Cerebellar cortex (tissue), 1 donor: ENCODE measurements around the gene ASB8.

Experiments used
- DNase-seq: peaks from one replicate; pipeline ENCODE4 v3.0.0-alpha.2; 2015; ENCODE audit warnings: low spot score

Gene ASB8, protein sequence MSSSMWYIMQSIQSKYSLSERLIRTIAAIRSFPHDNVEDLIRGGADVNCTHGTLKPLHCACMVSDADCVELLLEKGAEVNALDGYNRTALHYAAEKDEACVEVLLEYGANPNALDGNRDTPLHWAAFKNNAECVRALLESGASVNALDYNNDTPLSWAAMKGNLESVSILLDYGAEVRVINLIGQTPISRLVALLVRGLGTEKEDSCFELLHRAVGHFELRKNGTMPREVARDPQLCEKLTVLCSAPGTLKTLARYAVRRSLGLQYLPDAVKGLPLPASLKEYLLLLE

GRCh38 chr12:48157018-48157888, at the start of gene ASB8:
Gene ASB8 (minus strand): TSS chr12:48157515. CDS start chr12:48153496, 4,019 bp downstream.
- peak; percentile 99 for DNase-seq

DNA sequence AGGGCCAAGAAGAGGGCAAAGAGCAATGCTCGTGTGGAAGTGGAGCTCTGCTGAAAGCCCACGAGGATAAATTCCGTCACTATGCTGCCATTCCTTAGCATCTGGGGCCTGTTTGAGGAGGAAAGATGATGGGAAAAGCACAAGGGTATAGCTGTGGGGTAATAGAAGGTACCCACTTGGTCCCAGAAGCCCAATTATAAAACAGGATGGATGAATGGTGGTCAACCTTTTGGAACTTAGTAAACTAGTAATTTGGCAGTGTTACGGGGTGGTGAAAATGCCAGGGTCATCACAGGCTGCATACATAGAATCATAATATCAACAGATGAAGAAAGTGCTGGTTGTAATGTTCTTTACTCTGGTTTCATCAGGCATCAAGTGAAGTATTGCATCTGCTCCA, 45.9 kb upstream of the ASB8 start, which contains the start of gene OR10AD1:
Gene OR10AD1, minus strand, starts transcription at position 101 of the 400 bp plus-strand sequence. Its CDS starts 0 bp downstream, at position 101.
- no peak for DNase-seq

GRCh38 chr12:48202766-48203165, 45.5 kb upstream of the ASB8 start:
- no peak for DNase-seq

- no peak for DNase-seq
Observed at GRCh38 chr12:48201516-48201915, 44.2 kb upstream of the ASB8 start.

DNA sequence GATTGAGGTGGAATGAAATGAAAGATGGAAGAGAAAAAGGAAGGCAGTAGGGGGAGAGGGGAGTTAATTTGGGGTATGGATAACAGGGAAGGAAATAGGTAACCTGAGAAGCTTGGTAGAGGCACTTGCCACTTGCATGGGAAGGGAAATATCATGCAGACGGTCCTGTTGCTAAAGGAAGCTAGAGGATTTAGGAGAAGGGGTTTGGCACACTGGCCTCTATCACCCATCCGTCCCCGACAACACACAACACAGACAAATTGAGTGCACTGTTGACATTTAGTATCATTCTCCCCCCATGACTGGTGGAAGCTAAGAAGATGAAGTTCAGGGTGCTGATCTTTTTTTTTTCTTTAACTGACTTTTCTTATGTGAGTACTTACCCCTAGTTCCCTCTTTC, 43.8 kb upstream of the ASB8 start:
- no peak for DNase-seq

DNA sequence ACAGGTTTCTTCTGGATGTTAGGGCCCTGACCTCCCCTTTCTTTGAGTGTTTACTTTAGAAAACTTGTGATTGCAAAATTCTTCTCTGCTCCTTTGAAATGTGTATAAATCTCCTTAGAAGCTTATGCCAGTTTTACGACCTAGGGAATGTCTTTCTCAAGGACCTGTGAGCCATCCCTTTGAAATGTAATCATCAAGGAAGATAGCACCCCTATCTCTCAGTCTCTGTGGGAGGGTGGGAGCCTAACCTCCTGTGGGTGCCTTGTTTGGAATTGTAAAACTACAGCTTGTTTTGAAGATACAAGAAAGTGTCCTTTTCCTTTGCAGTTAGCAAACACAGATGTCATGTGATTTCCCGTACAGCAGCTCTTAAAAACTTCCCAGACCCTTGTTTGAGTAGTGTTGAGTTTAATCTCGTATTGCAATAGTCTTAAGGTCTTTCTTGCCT, 42.5 kb upstream of the ASB8 start:
- no peak for DNase-seq

DNA sequence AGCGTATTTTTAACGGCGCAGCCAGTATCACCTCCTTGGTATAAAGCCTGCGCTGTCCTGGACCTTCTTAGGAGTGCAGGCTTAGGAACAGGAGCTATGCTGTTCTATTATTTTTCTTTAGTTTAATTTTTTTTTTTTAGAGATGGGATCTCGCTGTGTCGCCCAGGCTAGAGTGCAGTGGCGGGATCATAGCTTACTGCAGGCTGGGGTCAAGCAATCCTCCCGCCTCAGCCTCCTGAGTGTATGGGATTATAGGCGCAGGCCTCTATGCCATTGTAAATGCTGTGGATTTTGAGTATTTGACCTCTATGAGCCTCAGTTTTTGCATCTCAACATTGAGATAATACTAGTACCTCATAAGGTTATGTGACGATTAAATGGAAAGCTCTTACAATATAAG, 41.7 kb upstream of the ASB8 start:
- DNase-seq = no peak

DNA sequence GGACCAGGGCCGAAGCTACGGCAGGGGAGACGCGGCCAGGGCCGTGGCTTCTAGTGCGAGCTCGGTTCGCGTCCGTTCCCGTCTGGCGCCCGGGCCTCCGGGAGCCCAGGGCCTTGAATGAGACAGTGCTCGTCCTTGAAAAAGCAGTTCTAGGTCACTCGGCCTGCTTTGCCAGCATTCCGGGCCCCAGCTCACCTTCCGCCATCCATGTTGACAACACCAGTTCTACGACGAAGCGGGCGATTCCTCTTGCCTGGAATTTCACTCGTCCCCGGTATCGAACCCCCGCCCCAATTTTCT, 41.3 kb upstream of the ASB8 start:
- peak; percentile 56 for DNase-seq

- DNase-seq = peak; percentile 99
Observed at GRCh38 chr12:48197971-48198671, 40.8 kb upstream of the ASB8 start.

GRCh38 chr12:48197549-48197970, 40.2 kb upstream of the ASB8 start:
- DNase-seq = peak; percentile 83

- DNase-seq = no peak
Observed at GRCh38 chr12:48194799-48195201, 37.5 kb upstream of the ASB8 start.

- no peak for DNase-seq
Observed at GRCh38 chr12:48193623-48194022, 36.3 kb upstream of the ASB8 start.

GRCh38 chr12:48192861-48193260, 35.5 kb upstream of the ASB8 start:
- DNase-seq = no peak

DNA sequence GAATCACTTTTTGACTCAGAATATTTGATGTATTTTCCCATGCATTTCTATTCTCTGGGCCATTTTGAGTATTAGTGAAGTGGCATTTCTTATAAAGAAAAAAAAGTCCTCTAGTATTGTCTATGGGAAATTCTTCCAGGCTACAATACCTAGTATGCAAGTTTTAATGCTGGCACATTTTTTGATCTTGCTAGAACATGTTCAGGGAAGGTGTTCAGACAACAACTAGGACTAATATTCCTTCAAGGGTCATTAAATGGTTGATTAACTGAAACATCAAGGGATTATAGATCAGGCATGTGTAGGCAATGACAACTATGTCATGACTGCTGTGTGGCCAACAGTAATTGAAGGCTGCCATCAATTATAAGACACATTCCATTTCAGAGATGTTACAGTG, 33.8 kb upstream of the ASB8 start:
- no peak for DNase-seq

DNA sequence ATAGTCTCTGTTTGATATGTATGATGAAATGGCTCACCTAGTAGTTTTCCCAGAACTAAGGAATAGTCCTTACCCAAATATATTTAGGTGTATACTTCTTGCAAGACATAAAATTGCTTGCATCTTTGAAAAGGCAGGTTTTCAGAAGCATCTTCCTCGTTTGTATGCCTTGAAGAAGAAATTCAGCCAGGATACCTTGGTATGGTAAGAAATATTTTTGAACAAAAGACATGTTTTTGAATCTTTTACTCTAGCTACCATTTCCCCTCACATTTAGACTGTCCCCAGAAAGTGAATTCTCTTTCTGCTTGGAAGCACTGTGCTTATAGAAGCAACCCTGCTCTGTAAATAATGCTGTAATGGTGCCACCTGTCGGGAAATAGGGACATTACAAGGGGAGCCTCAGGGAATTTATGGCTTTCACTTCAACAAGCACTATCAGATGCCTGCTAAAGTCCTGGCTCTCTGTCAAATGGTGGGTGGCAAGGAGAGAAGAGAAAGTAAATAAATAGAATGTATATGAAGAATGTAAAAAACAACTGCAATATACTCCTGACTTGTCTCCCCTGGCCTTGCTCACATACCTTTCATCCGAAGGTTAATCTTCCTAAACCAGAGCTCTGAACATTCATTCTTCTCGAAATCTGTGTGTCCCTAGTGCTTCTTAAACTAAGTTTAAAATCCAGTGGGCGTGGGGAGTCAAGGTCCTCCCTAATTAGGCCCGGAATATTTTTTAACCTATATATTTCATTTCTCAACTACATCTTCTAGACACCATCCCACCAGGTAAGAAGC, 32.2 kb upstream of the ASB8 start:
- peak; percentile 92 for DNase-seq

GRCh38 chr12:48187916-48188695, 30.8 kb upstream of the ASB8 start:
- DNase-seq = no peak

GRCh38 chr12:48185181-48185919, 28.0 kb upstream of the ASB8 start:
- peak; percentile 77 for DNase-seq

GRCh38 chr12:48184549-48184922, 27.2 kb upstream of the ASB8 start:
- no peak for DNase-seq

DNA sequence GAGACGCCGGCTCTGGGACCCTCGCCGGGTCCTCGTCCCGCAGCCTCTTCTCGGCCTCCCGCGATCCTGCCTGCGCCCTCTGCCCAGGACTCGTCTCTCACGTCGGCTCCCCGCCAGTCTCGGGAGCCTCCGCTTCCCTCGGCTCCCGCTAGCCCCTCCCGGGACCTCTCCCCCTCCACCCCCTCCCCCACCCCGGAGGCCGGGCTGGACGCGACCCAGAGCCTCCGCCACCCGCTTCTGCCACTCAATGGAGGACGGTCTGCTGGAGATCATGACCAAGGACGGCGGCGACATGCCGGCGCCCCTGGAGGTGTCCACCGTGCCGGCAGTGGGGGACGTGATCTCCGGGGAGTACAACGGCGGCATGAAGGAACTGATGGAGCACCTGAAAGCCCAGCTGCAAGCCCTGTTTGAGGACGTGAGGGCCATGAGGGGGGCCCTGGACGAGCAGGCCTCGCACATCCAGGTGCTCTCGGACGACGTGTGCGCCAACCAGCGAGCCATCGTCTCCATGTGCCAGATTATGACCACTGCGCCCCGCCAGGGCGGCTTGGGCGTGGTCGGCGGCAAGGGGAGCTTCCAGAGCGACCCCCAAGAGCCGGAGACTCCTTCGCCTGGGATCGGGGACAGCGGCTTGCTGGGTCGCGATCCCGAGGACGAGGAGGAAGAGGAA, 26.7 kb upstream of the ASB8 start:
- DNase-seq = no peak
